Astrocyte (in vitro differentiated cells and primary cell): Measurements from ENCODE around the gene MAST1. TPM values are rescaled to one million over a fixed set of nuclear protein-coding genes. Genes with fewer than 3 reads are reported as not detected.

Source experiments
- DNase-seq: peaks from one replicate; pipeline ENCODE4 v3.0.0-alpha.2; 2010; ENCODE audit warnings: low read depth
- FAIRE-seq: peaks from 2 replicates; lab custom pipeline; 2011; peaks lifted over from hg19 to GRCh38; lab: Jason Lieb, UNC
- H2AFZ ChIP-seq: 2 replicates; pipeline ENCODE4 v1.6.0; 2012; ENCODE audit warnings: low read depth, low read length, inconsistent platforms
- H3K27ac ChIP-seq: 2 replicates; pipeline ENCODE4 v1.5.1; 2011; ENCODE audit warnings: low read depth, low read length, inconsistent platforms
- H3K27me3 ChIP-seq: 2 replicates; pipeline ENCODE4 v1.6.0; 2011; ENCODE audit warnings: low read length, inconsistent platforms; ENCODE audit not compliant: insufficient read depth
- H3K36me3 ChIP-seq: 2 replicates; pipeline ENCODE4 v1.5.1; 2011; ENCODE audit warnings: low read length, inconsistent platforms; ENCODE audit not compliant: insufficient read depth
- H3K4me1 ChIP-seq: 2 replicates; pipeline ENCODE4 v1.5.1; 2011; ENCODE audit warnings: low read length, inconsistent platforms; ENCODE audit not compliant: insufficient read depth
- H3K4me2 ChIP-seq: 2 replicates; pipeline ENCODE4 v1.6.0; 2012; ENCODE audit warnings: low read length, inconsistent platforms
- H3K4me3 ChIP-seq: 2 replicates; pipeline ENCODE4 v1.5.1; 2011; ENCODE audit warnings: low read depth, mild to moderate bottlenecking, low read length, inconsistent platforms; ENCODE audit not compliant: insufficient read depth
- H3K79me2 ChIP-seq: 2 replicates; pipeline ENCODE4 v1.6.0; 2012; ENCODE audit warnings: mild to moderate bottlenecking, low read length, inconsistent platforms; ENCODE audit not compliant: insufficient read depth
- H3K9ac ChIP-seq: 2 replicates; pipeline ENCODE4 v1.6.0; 2012; ENCODE audit warnings: mild to moderate bottlenecking, low read length, inconsistent platforms
- H3K9me3 ChIP-seq: 2 replicates; pipeline ENCODE4 v1.5.1; 2012; ENCODE audit warnings: low read depth, mild to moderate bottlenecking, low read length, inconsistent platforms; ENCODE audit not compliant: insufficient read depth
- H4K20me1 ChIP-seq: 2 replicates; pipeline ENCODE4 v1.6.0; 2012; ENCODE audit warnings: low read length, inconsistent platforms; ENCODE audit not compliant: insufficient read depth
- H3K27ac Mint-ChIP-seq: one replicate; pipeline ENCODE4 v1.8.0; 2021; ENCODE audit warnings: mild to moderate bottlenecking, mixed read lengths; ENCODE audit not compliant: unreplicated experiment
- H3K27me3 Mint-ChIP-seq: one replicate; pipeline ENCODE4 v1.8.0; 2021; ENCODE audit warnings: low read depth, mixed read lengths; ENCODE audit not compliant: unreplicated experiment
- H3K36me3 Mint-ChIP-seq: one replicate; pipeline ENCODE4 v1.8.0; 2021; ENCODE audit warnings: low read depth, mixed read lengths; ENCODE audit not compliant: unreplicated experiment
- H3K4me1 Mint-ChIP-seq: one replicate; pipeline ENCODE4 v1.8.0; 2021; ENCODE audit warnings: low read depth, mixed read lengths; ENCODE audit not compliant: unreplicated experiment
- H3K4me3 Mint-ChIP-seq: one replicate; pipeline ENCODE4 v1.8.0; 2021; ENCODE audit warnings: mild to moderate bottlenecking, moderate library complexity, mixed read lengths; ENCODE audit not compliant: unreplicated experiment
- H3K9me3 Mint-ChIP-seq: one replicate; pipeline ENCODE4 v1.8.0; 2021; ENCODE audit warnings: mild to moderate bottlenecking, mixed read lengths; ENCODE audit not compliant: unreplicated experiment
- CTCF ChIP-seq: IDR thresholded peaks from 2 replicates; pipeline ENCODE4 v1.5.1; 2011; ENCODE audit warnings: low read depth, mild to moderate bottlenecking, inconsistent platforms, low read length, moderate library complexity; ENCODE audit not compliant: insufficient read depth
- EZH2 ChIP-seq: IDR thresholded peaks from 2 replicates; pipeline ENCODE4 v1.6.1; 2012; ENCODE audit warnings: mild to moderate bottlenecking, low read length, inconsistent platforms; ENCODE audit not compliant: insufficient read depth
- total RNA-seq: library from RNA; stranded (reverse); gene quantifications from 2 replicates; pipeline ENCODE4 v1.2.1, GENCODE V29; 2021

Gene MAST1
- total RNA-seq, 1 donor from 2014 or later: 5.4 TPM

- H3K4me1 Mint-ChIP-seq: no peaks in the 10 kb centered on the region
- no peaks in the 10 kb centered on the region for H4K20me1 ChIP-seq
- H3K9ac ChIP-seq: no peak within 1 kb of the TSS
- H3K4me1 ChIP-seq: no peaks in the 10 kb centered on the region
- peak within 1 kb of the TSS; percentile 80 for H3K4me2 ChIP-seq
- H3K27ac Mint-ChIP-seq: no peak within 1 kb of the TSS
- no peaks in the 10 kb centered on the region for H3K9me3 ChIP-seq
- no peaks in the 10 kb centered on the region for H3K36me3 Mint-ChIP-seq
- H3K36me3 ChIP-seq: no peaks in the 10 kb centered on the region
- peak within 1 kb of the TSS; percentile 76 for H3K4me3 Mint-ChIP-seq
- DNase-seq (no peak), FAIRE-seq (no peak)
- TF ChIP-seq CTCF (no peak), EZH2 (peak; percentile 22)
- no peak within 1 kb of the TSS for H2AFZ ChIP-seq
- peaks cover 61% of the 10 kb centered on the region for H3K27me3 ChIP-seq
- peaks cover 44% of the 10 kb centered on the region for H3K27me3 Mint-ChIP-seq
- H3K79me2 ChIP-seq: no peaks in the 10 kb centered on the region
- H3K9me3 Mint-ChIP-seq: peaks cover 3% of the 10 kb centered on the region
- H3K4me3 ChIP-seq: no peak within 1 kb of the TSS
- H3K27ac ChIP-seq: no peak within 1 kb of the TSS
Measured at GRCh38 chr19:12834566-12834943, 3.8 kb upstream of the MAST1 start, which contains the start of gene RTBDN. TSS of gene RTBDN (minus strand) at chr19:12834579. CDS start at chr19:12829979, 4,600 bp downstream.

- Histone ChIP-seq H3K9me3 (no peaks in the 10 kb centered on the region), H4K20me1 (no peaks in the 10 kb centered on the region), H3K4me2 (no peak overlapping the region), H3K27ac (no peak overlapping the region), H3K36me3 (no peaks in the 10 kb centered on the region), H3K79me2 (no peaks in the 10 kb centered on the region), H3K9ac (no peak overlapping the region), H2AFZ (no peak overlapping the region), H3K4me3 (no peak overlapping the region), H3K4me1 (no peaks in the 10 kb centered on the region), H3K27me3 (peaks cover 62% of the 10 kb centered on the region)
- FAIRE-seq: no peak
- Mint-ChIP-seq H3K4me3 (no peak overlapping the region), H3K27me3 (peaks cover 43% of the 10 kb centered on the region), H3K4me1 (no peaks in the 10 kb centered on the region), H3K9me3 (peaks cover 3% of the 10 kb centered on the region), H3K27ac (no peak overlapping the region), H3K36me3 (no peaks in the 10 kb centered on the region)
- TF ChIP-seq EZH2 (no peak), CTCF (no peak)
- no peak for DNase-seq
Measured at GRCh38 chr19:12834976-12835757, 3.1 kb upstream of the MAST1 start.

DNA sequence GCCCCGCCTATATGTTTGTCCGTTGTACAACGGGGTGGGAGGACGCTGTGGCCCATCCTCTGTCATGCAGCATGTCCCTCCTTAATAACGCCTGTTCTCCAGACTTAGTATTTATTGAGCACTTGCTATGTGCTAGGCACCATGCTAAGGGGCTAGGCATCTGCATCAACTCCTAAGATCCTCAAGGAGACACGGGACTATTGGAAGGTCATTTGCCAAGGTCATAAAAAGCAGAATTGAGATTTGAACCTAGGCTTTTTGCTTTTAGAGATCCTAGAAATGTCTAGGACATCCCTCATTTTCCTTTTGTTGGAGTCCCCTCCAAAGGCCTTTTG, 1.8 kb upstream of the MAST1 start:
- no peaks in the 10 kb centered on the region for H4K20me1 ChIP-seq
- H3K27me3 Mint-ChIP-seq: peaks cover 37% of the 10 kb centered on the region
- H3K4me3 Mint-ChIP-seq: peak overlapping the region; percentile 60
- H3K4me1 ChIP-seq: peaks cover 4% of the 10 kb centered on the region
- H3K27me3 ChIP-seq: peaks cover 57% of the 10 kb centered on the region
- peak overlapping the region; percentile 20 for H3K4me2 ChIP-seq
- no peak overlapping the region for H2AFZ ChIP-seq
- H3K4me1 Mint-ChIP-seq: no peaks in the 10 kb centered on the region
- peaks cover 3% of the 10 kb centered on the region for H3K9me3 Mint-ChIP-seq
- H3K4me3 ChIP-seq: no peak overlapping the region
- H3K27ac ChIP-seq: no peak overlapping the region
- no peaks in the 10 kb centered on the region for H3K36me3 Mint-ChIP-seq
- H3K9ac ChIP-seq: no peak overlapping the region
- H3K36me3 ChIP-seq: no peaks in the 10 kb centered on the region
- no peak for TF ChIP-seq CTCF
- TF ChIP-seq EZH2: no peak
- no peaks in the 10 kb centered on the region for H3K79me2 ChIP-seq
- no peak overlapping the region for H3K27ac Mint-ChIP-seq
- DNase-seq (no peak), FAIRE-seq (no peak)
- peaks cover 5% of the 10 kb centered on the region for H3K9me3 ChIP-seq
